IMR-90 (cell line): Measurements from ENCODE around the gene PTPRN2. TPM values are rescaled to one million over a fixed set of nuclear protein-coding genes. Genes with fewer than 3 reads are reported as not detected.

Experiments
- ATAC-seq: fragments of 200-7000 bp; cut with Tn5 transposase; 2 replicates; pipeline ENCODE4 v1.9.1; 2020; ENCODE audit warnings: low read depth, mild to moderate bottlenecking, moderate library complexity
- BruUV-seq: library from RNA; stranded (reverse); fragments of 400-500 nt; replicated peaks from 2 replicates; lab custom pipeline; 2021; lab: Mats Ljungman, UMichigan
- CTCF ChIA-PET: fragments of 300-600 bp; formaldehyde crosslinking; extraction: SDS; loops from one replicate; lab custom pipeline; 2021; ENCODE audit warnings: antibody characterized with exemption; lab: Yijun Ruan, JAX
- POLR2A ChIA-PET: fragments of 300-600 bp; sonication (Branson Sonifier 250); formaldehyde crosslinking; loops from one replicate; lab custom pipeline; 2022; ENCODE audit warnings: antibody characterized with exemption; ENCODE audit not compliant: unreplicated experiment; lab: Charles Lee
- DNase-seq: peaks from one replicate; pipeline ENCODE4 v3.0.0; 2013
- H2AFZ ChIP-seq: replicated peaks from 2 replicates; pipeline ENCODE3; 2013; ENCODE audit warnings: low read length, mild to moderate bottlenecking; ENCODE audit not compliant: poor library complexity
- H2AK5ac ChIP-seq: 2 replicates; pipeline ENCODE4 v1.6.1; 2013; ENCODE audit warnings: low read depth, low read length, inconsistent platforms
- H2AK9ac ChIP-seq: replicated peaks from 2 replicates; pipeline ENCODE3; 2013; ENCODE audit warnings: mild to moderate bottlenecking, low read depth, low read length, moderate library complexity; ENCODE audit not compliant: poor library complexity
- H2BK120ac ChIP-seq: 2 replicates; pipeline ENCODE4 v1.6.1; 2013; ENCODE audit warnings: low read depth, low read length, inconsistent platforms
- H2BK15ac ChIP-seq: 3 replicates; pipeline ENCODE4 v1.6.1; 2013; ENCODE audit warnings: low read depth, low read length, inconsistent platforms
- H2BK20ac ChIP-seq: 2 replicates; pipeline ENCODE4 v1.6.1; 2013; ENCODE audit warnings: low read depth, mild to moderate bottlenecking, inconsistent platforms, low read length, moderate library complexity
- H2BK5ac ChIP-seq: 2 replicates; pipeline ENCODE4 v1.6.1; 2013; ENCODE audit warnings: mild to moderate bottlenecking, low read depth, low read length, inconsistent platforms; ENCODE audit not compliant: poor library complexity, severe bottlenecking
- H3K14ac ChIP-seq: replicated peaks from 2 replicates; pipeline ENCODE4 v1.6.1; 2013; ENCODE audit warnings: low read depth, low read length, inconsistent platforms
- H3K18ac ChIP-seq: 2 replicates; pipeline ENCODE4 v1.6.1; 2013; ENCODE audit warnings: low read depth, low read length, control low read depth
- H3K23ac ChIP-seq: 2 replicates; pipeline ENCODE4 v1.6.1; 2013; ENCODE audit warnings: low read depth, low read length, inconsistent platforms
- H3K27ac ChIP-seq: 2 replicates; pipeline ENCODE4 v1.5.1; 2013; ENCODE audit warnings: mild to moderate bottlenecking, control low read depth, low read length; ENCODE audit not compliant: insufficient read depth
- H3K27me3 ChIP-seq: 2 replicates; pipeline ENCODE4 v1.6.1; 2013; ENCODE audit warnings: low read length; ENCODE audit not compliant: control insufficient read depth, insufficient read depth
- H3K36me3 ChIP-seq: 2 replicates; pipeline ENCODE4 v1.6.1; 2013; ENCODE audit warnings: low read length, mixed read lengths; ENCODE audit not compliant: control insufficient read depth, insufficient read depth
- H3K4ac ChIP-seq: 2 replicates; pipeline ENCODE4 v1.6.1; 2013; ENCODE audit warnings: low read depth, low read length, inconsistent platforms
- H3K4me1 ChIP-seq: 2 replicates; pipeline ENCODE4 v1.6.1; 2013; ENCODE audit warnings: low read length, mixed read lengths; ENCODE audit not compliant: control insufficient read depth, insufficient read depth
- H3K4me2 ChIP-seq: 2 replicates; pipeline ENCODE4 v1.6.1; 2013; ENCODE audit warnings: low read depth, mild to moderate bottlenecking, control low read depth, low read length, moderate library complexity
- H3K4me3 ChIP-seq: 2 replicates; pipeline ENCODE4 v1.5.1; 2013; ENCODE audit warnings: low read depth, mild to moderate bottlenecking, control low read depth, low read length, moderate library complexity; ENCODE audit not compliant: insufficient read depth
- H3K56ac ChIP-seq: 2 replicates; pipeline ENCODE4 v1.6.1; 2013; ENCODE audit warnings: low read length, inconsistent platforms; ENCODE audit not compliant: insufficient read depth; ENCODE audit errors: extremely low read depth
- H3K79me1 ChIP-seq, 2 experiments: 2 replicates each; pipeline ENCODE4 v1.6.1; 2013; ENCODE audit warnings: low read length in 2 of 2, inconsistent platforms in 1 of 2, low read depth in 1 of 2
- H3K9ac ChIP-seq: 2 replicates; pipeline ENCODE4 v1.6.1; 2013; ENCODE audit warnings: low read depth, low read length, control low read depth
- H3K9me1 ChIP-seq: 2 replicates; pipeline ENCODE4 v1.6.1; 2013; ENCODE audit warnings: low read length, inconsistent platforms; ENCODE audit not compliant: insufficient read depth
- H3K9me3 ChIP-seq: 2 replicates; pipeline ENCODE4 v1.6.1; 2013; ENCODE audit warnings: low read length; ENCODE audit not compliant: control insufficient read depth, insufficient read depth
- H4K20me1 ChIP-seq: 2 replicates; pipeline ENCODE4 v1.6.1; 2013; ENCODE audit warnings: low read length, inconsistent platforms; ENCODE audit not compliant: insufficient read depth
- H4K5ac ChIP-seq: 2 replicates; pipeline ENCODE4 v1.6.1; 2013; ENCODE audit warnings: mild to moderate bottlenecking, low read depth, low read length, control low read depth
- H4K8ac ChIP-seq, 2 experiments: 2 replicates each; pipeline ENCODE4 v1.6.1; 2013; ENCODE audit warnings: low read depth in 2 of 2, low read length in 2 of 2, control low read depth in 1 of 2, inconsistent platforms in 1 of 2
- H4K91ac ChIP-seq: 2 replicates; pipeline ENCODE4 v1.6.1; 2013; ENCODE audit warnings: low read depth, low read length, inconsistent platforms; ENCODE audit not compliant: insufficient read depth
- BHLHE40 ChIP-seq: fragments of 150-350 bp; IDR thresholded peaks from 2 replicates; pipeline ENCODE4 v1.6.1; 2016; ENCODE audit warnings: mild to moderate bottlenecking, low read depth, low read length
- CEBPB ChIP-seq: IDR thresholded peaks from 2 replicates; pipeline ENCODE4 v1.6.1; 2012; ENCODE audit warnings: low read depth, low read length, improper control_type of control experiment
- CHD1 ChIP-seq: IDR thresholded peaks from 2 replicates; pipeline ENCODE4 v1.6.1; 2012; ENCODE audit warnings: low read depth, low read length, improper control_type of control experiment
- FOS ChIP-seq: fragments of 150-350 bp; IDR thresholded peaks from 2 replicates; pipeline ENCODE4 v1.6.1; 2016; ENCODE audit warnings: low read depth, low read length
- MAFK ChIP-seq: IDR thresholded peaks from 2 replicates; pipeline ENCODE4 v1.6.1; 2012; ENCODE audit warnings: low read depth, low read length, improper control_type of control experiment
- MAZ ChIP-seq: IDR thresholded peaks from 2 replicates; pipeline ENCODE4 v1.6.1; 2012; ENCODE audit warnings: low read depth, mild to moderate bottlenecking, low read length, improper control_type of control experiment, moderate library complexity, borderline replicate concordance
- NFE2L2 ChIP-seq: fragments of 150-350 bp; IDR thresholded peaks from 2 replicates; pipeline ENCODE4 v1.6.1; 2016; ENCODE audit warnings: low read depth, mild to moderate bottlenecking, low read length
- POLR2A ChIP-seq: IDR thresholded peaks from 2 replicates; pipeline ENCODE4 v1.6.1; 2012; ENCODE audit warnings: mild to moderate bottlenecking, low read depth, low read length
- RAD21 ChIP-seq: IDR thresholded peaks from 2 replicates; pipeline ENCODE4 v1.6.1; 2012; ENCODE audit warnings: low read length, improper control_type of control experiment
- RCOR1 ChIP-seq: IDR thresholded peaks from 2 replicates; pipeline ENCODE4 v1.6.1; 2012; ENCODE audit warnings: mild to moderate bottlenecking, low read length, improper control_type of control experiment; ENCODE audit not compliant: insufficient replicate concordance
- RFX5 ChIP-seq: IDR thresholded peaks from 2 replicates; pipeline ENCODE4 v1.8.0; 2012; ENCODE audit warnings: low read depth, mild to moderate bottlenecking, low read length, moderate library complexity
- SMC3 ChIP-seq: fragments of 150-350 bp; IDR thresholded peaks from 2 replicates; pipeline ENCODE4 v1.6.1; 2016; ENCODE audit warnings: low read depth, mild to moderate bottlenecking, antibody characterized with exemption, low read length, moderate library complexity
- WGBS, 2 experiments: methylation state at CpG; one replicate each; pipeline versions ENCODE4 v1.1.5 to v1.1.7; 2013; ENCODE audit warnings: missing lambda C conversion rate in 2 of 2; ENCODE audit not compliant: insufficient read length in 1 of 2; ENCODE audit errors: extremely low coverage in 2 of 2; 5-methylcytosine and 5-hydroxymethylcytosine counted together
- dilution Hi-C: fragments of 300-500 bp; cut with HindIII; formaldehyde crosslinking; loops from one replicate; pipeline ENCODE4 v1.14.3; 2018; ENCODE audit warnings: low sequenced_read_pairs; ENCODE audit not compliant: unreplicated experiment
- in situ Hi-C: fragments of 300-500 bp; cut with MboI; formaldehyde crosslinking; loops from 3 replicates; pipeline ENCODE4 v1.14.3; 2019; ENCODE audit warnings: low sequenced_read_pairs, inconsistent platforms, mixed read lengths
- intact Hi-C: fragments of 100-400 bp; cut with micrococcal nuclease; formaldehyde crosslinking; loops from 2 replicates; pipeline ENCODE4 v1.10.0; 2022
- polyA plus RNA-seq, 3 experiments: library from polyadenylated mRNA; depleted of rRNA; stranded (reverse); fragments of >200 nt; gene quantifications; 2 replicates each; pipeline ENCODE4 v1.2.3, GENCODE V29; 2012; ENCODE audit warnings: low replicate concordance in 1 of 3
- total RNA-seq: library from RNA; depleted of rRNA; stranded (reverse); fragments of >200 nt; gene quantifications from 2 replicates; pipeline ENCODE4 v1.2.3, GENCODE V29; 2012
- TF ChIP-seq, protein P1 (sequence below): fragments of 150-350 bp; IDR thresholded peaks from 2 replicates; pipeline ENCODE4 v1.6.1; 2017; ENCODE audit warnings: mild to moderate bottlenecking, antibody characterized with exemption, low read length, low read depth
- TF ChIP-seq, protein P2 (sequence below): fragments of 150-350 bp; IDR thresholded peaks from 2 replicates; pipeline ENCODE4 v1.6.1; 2016; ENCODE audit warnings: low read depth, mild to moderate bottlenecking, low read length, moderate library complexity, borderline replicate concordance
- TF ChIP-seq, protein P3 (sequence below): conservative IDR thresholded peaks from 2 replicates; pipeline ENCODE4 v1.5.1; 2012; ENCODE audit warnings: mild to moderate bottlenecking, low read depth, low read length, improper control_type of control experiment

Gene PTPRN2
- total and polyA plus RNA-seq, 2 of the 4 experiments (the other 2 are of a cell fraction) = 0.03 TPM; not detected in 1

DNA sequence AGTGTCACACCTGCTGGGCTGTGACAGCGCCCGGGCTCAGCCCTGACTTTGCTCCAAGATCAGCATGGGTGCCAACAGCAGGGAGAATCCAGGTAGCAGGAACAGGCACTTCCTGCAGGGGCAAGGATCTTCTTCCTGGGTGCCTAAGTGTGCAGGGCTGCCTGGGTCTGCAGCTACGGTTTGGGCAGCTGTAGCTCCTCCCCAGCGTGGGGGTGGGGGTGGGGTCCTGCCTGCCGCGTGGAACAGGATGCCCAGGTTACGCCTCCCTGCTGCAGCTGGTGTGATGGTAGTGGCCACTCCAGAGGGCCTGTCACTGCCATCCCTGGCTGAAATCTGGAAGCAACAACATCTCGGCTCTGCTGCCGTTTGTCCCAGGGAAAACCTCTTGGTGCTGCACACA lies 981.5 kb downstream of the PTPRN2 start:
- Histone ChIP-seq H4K5ac (no peak overlapping the region), H2AK5ac (no peak overlapping the region), H3K9me3 (peaks cover 55% of the 10 kb centered on the region), H3K4me3 (no peak overlapping the region), H2BK15ac (no peak overlapping the region), H2BK5ac (no peak overlapping the region), H3K56ac (no peak overlapping the region), H3K14ac (no peak overlapping the region), H2AK9ac (no peak overlapping the region), H3K4me2 (no peak overlapping the region), H3K27me3 (no peaks in the 10 kb centered on the region), H4K91ac (no peak overlapping the region), H3K36me3 (no peaks in the 10 kb centered on the region), H3K4me1 (no peaks in the 10 kb centered on the region), H4K8ac (no peak overlapping the region), H3K9me1 (no peaks in the 10 kb centered on the region), H3K79me1 (no peaks in the 10 kb centered on the region), H3K18ac (no peak overlapping the region), H2BK120ac (no peak overlapping the region), H3K9ac (no peak overlapping the region), H2AFZ (no peak overlapping the region), H3K4ac (no peak overlapping the region), H3K27ac (no peak overlapping the region), H4K20me1 (no peaks in the 10 kb centered on the region), H2BK20ac (no peak overlapping the region), H3K23ac (no peak overlapping the region)
- TF ChIP-seq, protein P1, sequence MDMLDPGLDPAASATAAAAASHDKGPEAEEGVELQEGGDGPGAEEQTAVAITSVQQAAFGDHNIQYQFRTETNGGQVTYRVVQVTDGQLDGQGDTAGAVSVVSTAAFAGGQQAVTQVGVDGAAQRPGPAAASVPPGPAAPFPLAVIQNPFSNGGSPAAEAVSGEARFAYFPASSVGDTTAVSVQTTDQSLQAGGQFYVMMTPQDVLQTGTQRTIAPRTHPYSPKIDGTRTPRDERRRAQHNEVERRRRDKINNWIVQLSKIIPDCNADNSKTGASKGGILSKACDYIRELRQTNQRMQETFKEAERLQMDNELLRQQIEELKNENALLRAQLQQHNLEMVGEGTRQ = no peak
- TF ChIP-seq MAFK = no peak
- TF ChIP-seq, protein P2, sequence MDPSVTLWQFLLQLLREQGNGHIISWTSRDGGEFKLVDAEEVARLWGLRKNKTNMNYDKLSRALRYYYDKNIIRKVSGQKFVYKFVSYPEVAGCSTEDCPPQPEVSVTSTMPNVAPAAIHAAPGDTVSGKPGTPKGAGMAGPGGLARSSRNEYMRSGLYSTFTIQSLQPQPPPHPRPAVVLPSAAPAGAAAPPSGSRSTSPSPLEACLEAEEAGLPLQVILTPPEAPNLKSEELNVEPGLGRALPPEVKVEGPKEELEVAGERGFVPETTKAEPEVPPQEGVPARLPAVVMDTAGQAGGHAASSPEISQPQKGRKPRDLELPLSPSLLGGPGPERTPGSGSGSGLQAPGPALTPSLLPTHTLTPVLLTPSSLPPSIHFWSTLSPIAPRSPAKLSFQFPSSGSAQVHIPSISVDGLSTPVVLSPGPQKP = no peak
- no peak for TF ChIP-seq FOS
- no peak for TF ChIP-seq BHLHE40
- no peak for TF ChIP-seq NFE2L2
- TF ChIP-seq POLR2A = no peak
- TF ChIP-seq CEBPB = no peak
- TF ChIP-seq, protein P3, sequence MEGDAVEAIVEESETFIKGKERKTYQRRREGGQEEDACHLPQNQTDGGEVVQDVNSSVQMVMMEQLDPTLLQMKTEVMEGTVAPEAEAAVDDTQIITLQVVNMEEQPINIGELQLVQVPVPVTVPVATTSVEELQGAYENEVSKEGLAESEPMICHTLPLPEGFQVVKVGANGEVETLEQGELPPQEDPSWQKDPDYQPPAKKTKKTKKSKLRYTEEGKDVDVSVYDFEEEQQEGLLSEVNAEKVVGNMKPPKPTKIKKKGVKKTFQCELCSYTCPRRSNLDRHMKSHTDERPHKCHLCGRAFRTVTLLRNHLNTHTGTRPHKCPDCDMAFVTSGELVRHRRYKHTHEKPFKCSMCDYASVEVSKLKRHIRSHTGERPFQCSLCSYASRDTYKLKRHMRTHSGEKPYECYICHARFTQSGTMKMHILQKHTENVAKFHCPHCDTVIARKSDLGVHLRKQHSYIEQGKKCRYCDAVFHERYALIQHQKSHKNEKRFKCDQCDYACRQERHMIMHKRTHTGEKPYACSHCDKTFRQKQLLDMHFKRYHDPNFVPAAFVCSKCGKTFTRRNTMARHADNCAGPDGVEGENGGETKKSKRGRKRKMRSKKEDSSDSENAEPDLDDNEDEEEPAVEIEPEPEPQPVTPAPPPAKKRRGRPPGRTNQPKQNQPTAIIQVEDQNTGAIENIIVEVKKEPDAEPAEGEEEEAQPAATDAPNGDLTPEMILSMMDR = no peak
- TF ChIP-seq RAD21 = no peak
- TF ChIP-seq SMC3 = no peak
- TF ChIP-seq MAZ = no peak
- TF ChIP-seq RCOR1 = no peak
- TF ChIP-seq RFX5 = no peak
- TF ChIP-seq CHD1 = no peak
- DNase-seq (no peak), ATAC-seq (no peak)
- WGBS, 2 experiments = 40% methylated on average over 1 of the region's 9 CpGs; no CpG with 5 or more reads in 1 of the 2 experiments
- in situ Hi-C loops = no loop called here
- no TSS peak for BruUV-seq
- ChIA-PET POLR2A (no interaction called here), CTCF (no interaction called here)
- intact Hi-C loops = no loop called here
- dilution Hi-C loops = no loop called here
